GM18868 (cell line): ENCODE data around the gene ZNF444.

ENCODE experiments used
- ATAC-seq: cut with Tn5 transposase; IDR thresholded peaks from one replicate; pipeline ENCODE4 v1.9.1; 2021; ENCODE audit warnings: mild to moderate bottlenecking, moderate library complexity; ENCODE audit not compliant: unreplicated experiment

Gene ZNF444

DNA sequence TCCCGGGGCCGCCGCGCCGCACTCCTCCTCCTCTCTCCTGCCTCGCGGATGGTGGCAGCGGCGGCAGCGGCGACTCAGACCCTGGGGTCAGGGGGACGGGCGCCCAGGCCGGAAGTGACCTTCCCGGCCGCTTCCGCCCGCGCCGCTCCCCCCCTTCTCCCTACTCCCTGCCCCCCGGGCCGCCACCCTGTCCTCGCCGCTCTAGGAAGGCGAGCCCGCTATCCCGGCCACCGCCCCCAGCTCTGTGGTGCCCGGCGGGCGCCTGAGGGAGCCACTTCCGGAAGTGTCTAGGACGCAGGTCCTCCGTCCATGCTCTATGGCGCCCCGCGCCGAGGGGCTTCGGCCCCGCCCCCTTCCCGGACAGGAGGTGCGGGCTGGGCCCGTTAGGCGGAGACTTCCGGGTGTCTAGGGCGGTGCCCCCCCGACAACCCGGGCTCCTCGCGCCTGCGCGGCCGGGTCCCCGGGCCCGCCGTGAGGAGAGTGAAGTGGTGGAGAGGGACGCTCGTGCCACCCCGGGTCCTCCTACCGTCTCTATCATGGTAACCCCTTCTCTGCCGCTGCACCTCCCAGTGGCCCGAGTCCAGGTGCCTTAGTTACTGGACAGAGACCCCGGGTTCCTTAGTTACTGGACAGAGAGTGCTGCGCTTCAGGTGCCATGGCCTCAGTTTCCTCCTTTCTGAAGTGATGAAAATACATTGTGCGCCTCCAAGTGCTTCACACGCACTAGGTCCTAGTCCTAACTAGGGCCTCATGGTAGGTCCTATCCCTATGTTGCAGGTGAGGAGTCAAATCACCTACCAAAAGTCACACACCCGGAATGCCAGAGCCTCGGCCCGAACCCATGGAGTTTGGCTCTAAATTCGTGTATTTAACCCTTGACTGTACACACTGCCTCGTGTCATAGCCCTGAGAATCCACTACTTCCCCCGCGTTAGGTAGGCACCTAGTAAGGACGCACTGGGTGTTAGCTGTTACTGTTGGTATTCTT lies 19.6 kb upstream of the ZNF444 start, which contains the start of gene ZNF787:
Gene ZNF787, minus strand, starts transcription at position 116 of the 988 bp plus-strand sequence. CDS start 18,078 bp downstream, outside the sequence.
- ATAC-seq, result peak; percentile 84

DNA sequence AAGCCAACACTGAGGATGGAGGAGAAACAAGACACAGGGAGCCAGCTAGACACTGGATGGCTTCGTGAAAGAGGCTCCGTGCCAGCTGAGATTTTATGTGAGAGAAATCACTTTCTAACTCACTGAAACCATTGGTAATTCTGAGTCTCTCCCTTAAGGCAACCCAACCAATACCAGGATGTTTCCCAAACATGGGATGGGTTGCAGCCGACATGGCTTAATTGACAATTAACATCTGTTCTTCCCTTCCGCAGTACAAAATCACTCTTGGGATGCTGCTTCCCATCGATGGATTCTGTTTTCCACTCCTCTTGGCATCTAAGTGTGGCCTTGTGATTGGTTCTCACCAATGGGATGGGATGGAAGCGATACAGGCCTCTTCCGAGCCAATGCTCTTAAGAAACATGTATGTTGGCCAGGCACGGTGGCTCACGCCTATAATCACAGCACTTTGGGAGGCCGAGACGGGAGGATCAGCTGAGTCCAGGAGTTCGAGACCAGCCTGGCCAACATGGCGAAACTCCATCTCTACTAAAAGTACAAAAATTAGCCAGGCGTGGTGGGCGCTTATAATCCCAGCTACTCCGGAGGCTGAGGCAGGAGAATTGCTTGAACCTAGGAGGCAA lies 17.7 kb upstream of the ZNF444 start:
- ATAC-seq, result no peak

DNA sequence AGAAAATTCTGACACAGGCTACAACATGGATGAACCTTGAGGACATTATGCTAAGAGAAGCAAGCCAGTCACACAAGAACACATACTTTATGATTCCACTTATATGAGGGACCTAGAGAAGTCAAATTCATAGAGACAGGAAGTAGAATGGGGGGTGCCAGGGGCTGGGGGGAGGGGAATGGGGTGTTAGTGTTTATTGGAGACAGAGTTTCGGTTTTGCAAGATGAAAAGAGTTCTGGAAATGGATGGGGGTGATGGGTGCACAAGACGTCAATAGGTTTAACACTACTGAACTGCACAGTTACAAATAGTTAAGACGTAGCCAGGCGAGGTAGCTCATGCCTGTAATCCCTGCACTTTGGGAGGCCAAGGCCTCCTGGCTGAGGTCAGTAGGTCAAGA lies 16.5 kb upstream of the ZNF444 start:
- no peak for ATAC-seq

DNA sequence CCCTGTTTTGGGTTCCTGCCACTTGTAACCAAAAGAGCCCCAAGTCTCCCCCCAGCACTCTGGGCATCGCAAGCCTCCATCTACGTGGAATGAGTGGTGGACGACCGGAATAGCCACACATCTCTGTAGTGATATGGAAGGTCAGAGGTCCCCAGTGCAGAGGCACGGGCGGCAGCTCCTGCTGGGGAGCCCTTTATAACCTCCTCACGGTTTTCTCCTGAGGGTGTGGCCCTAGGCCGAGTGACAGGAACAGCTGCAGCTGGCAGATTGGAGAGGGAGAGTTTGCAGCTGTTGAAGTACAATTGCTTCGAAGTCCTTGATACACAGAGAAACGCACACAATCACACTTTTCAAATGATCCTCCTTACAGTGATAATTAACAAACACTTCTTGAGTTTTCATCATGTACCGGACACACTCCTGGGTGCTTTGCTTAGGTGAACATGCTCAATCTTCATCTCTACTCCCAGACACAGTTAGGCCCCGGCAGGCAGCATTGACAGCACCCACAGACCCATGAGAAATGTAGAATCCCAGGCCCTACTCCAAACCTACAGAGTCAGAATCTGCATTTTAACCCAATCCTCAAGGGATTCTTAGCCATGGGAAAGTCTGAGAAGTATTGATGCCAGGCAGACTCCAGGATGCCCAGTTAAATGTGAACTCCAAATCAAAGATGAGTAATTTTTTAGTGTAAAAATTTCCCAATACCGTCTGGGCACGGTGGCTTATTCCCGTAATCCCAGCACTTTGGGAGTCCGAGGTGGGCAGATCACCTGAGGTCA lies 15.1 kb upstream of the ZNF444 start:
- no peak for ATAC-seq

DNA sequence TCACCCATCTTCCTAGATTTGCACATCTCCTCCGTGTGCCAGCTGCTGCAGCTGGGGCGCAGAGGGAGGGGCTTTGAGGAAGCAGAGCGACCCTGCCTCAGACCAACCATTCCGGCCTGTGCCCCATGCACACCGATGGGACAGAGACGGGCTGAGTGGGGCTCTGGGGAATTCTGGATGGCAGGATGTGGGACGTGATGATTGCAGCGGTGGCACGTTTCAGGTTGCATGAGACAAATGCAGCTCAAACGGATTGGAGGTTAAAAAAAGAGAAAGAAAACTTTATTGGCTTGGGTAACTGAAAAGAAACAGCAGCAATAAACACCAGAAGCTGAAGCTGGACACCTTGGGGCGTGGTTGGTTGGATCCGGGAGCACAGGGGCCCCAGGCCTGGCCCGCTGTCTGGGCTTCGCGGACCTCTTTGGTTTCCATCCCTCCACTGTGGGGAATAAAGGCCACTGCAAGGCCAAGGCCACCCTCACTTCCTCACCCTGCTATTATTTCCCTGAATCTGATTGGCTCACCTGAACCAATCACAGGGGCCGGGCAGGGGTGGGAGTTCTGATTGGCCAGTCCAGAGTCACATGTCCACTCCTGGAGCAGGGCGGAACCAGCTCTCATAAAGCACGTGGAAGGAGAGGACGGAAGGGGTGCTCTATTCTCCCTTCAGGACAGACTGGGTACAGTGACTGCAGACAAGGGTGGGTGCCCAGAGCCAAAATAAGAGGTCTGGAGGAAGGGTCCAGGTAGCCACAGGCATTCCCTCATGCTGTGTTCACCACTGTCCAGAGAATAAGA lies 13.9 kb upstream of the ZNF444 start:
- ATAC-seq, result no peak

DNA sequence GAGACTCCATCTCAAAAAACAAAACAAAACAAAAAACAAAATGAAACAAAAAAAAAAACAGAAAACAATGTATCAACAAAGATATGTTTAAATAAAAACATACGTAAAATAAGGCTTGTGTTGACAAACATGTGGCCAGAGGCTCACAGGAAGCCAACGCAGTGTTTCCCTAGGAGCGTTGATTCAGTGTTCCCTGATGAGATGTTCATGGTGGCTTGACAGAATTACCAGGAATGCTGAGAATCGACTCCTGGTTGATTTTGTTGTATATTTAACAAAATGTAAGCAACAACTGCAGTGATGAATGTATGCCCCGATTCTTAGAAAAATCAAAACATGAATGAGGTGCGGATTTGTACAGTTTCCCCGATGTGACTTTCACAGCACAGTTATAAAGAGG lies 11.1 kb upstream of the ZNF444 start:
- ATAC-seq, result no peak

DNA sequence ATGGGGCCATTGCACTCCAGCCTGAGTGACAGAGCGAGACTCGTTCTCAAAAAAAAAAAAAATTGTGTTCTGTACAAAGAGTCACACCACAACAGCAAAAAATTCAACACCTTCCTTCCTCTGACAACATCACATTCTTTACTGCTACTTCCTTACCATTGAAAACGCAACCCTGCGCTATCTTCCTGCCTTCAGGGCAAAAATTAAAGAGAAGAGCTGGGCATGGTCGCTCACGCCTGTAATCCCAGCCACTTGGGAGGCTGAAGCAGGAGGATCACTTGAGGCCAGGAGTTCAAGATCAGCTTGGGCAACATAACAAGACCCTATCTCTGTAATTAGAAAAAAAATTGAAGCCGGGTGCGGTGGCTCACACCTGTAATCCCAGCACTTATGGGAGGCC lies 9.4 kb upstream of the ZNF444 start:
- ATAC-seq, result no peak

DNA sequence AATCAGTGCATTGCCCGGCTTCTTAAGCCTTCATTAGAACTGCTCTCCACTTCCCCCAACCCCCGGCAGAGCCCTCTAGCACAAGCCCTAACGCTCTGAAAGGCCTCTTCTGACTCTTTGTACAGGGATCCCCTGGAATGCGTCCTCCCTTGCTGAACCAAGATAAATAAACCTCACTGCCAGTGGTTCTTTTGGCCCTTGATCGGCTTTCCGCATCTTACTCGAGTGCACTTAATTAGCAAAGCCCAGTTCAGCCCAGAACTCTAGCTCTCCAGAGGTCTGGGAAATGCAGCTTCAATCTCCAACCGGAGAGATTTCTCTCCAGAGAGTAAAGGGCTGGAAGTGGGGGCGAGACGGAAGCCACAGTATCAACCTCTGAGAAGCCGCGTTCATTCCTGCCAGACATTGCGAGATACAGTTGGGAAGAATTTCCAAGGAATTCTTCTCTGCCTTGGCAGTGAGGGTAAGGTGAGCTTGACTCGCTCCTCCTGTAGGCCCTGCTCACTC lies 8.7 kb upstream of the ZNF444 start:
- ATAC-seq, result no peak

DNA sequence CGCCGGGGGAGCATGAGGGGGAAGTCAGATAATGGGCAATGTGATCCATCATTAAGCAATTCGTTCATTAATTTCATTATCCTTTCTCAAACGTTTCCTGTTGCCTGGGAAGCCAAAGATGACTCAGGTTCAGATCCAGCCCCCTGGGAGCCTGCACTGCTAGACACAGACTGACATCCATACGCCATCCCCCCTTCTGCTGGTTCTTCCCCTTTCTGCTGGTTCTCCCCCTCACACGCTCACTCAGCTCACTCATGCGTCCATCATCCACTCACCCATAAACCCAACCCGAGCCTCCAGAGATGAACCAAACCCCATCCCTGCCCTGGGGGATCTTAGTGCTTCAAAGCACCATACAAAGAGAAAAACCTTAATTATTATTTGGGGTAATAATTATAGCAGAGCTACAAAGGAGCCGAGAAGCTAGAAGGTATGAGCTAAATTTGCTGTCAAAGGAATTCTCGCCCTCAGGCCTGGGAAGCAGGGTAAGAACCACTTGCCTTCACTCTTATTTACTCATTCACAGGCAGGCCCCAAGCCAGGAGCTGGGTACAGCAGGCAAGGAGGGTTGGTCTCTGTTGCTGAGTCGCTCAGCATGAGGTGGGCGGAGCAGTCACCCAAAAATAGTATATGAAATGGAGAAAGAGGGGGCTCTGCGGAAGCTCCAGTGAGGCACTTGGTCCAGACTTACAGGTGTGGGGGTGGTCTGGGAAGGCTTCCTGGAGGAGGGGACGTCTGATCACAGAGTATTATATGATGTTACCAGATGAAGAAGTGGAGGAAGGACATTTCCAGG lies 7.0 kb upstream of the ZNF444 start:
- ATAC-seq, result no peak

DNA sequence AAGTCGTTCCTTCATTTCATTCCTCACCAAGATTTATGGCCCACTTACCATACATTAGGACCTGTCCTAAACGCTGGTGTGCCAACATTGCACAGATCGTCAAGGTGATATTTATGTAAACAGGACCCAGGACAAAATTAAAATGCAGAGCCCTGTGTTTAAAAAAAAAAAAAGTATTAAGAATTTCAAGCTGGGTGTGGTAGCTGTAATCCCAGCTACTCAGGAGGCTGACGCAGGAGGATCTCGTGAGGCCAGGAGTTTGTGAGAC lies 6.5 kb upstream of the ZNF444 start:
- ATAC-seq, result no peak

DNA sequence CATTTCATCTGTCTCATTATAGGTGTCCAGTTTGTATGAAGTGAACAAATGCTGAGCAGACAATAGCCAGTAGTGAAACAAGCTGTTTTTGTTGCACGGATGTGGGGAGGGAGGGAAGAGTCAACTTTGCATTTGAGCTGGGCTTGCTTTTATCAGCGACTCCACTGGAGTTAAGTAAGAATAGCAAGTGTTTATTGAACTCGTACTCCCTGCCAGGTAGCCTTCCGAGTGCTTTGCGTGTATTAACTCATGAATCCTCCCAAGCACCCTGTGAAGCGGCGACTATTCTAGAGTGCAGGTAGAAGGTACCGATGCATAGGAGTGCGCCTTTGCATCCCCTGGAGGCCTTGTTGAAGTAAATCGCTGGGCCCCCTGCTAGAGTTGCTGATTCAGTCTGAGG lies 4.7 kb upstream of the ZNF444 start:
- ATAC-seq, result no peak

DNA sequence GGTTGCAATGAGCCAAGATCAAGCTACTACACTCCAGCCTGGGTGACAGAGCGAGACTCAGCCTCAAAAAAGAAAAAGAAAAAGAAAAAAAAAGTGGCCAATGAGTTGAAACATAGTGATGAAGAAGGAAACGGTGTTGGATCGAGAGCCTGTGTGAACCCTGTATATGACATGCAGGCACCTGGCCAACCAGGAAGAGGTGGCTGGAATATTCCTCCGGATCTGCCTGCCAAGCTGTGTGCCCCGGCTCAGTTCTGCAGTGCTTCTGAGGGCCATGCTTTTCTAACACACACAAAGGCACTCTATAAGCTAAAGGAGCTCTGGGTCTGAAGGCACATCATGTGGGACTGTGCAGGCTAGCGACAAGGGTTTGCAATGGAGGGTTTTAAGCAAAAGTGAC lies 3.7 kb upstream of the ZNF444 start:
- ATAC-seq, result no peak

DNA sequence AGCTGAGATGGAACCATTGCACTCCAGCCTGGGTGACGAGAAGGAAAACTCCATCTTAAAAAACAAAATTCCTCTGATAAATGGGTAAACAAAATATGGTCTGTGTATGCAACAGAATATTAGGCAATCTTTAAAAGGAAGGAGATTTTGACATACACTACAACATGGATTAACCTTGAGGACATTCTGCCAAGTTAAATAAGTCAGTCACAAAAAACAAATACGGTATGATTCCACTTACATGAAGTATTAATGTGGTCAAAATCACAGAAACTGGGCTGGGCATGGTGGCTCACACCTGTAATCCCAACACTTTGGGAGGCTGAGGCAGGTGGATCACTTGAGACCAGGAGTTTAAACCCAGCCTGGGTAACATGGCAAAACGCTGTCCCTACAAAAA lies 3.0 kb upstream of the ZNF444 start:
- no peak for ATAC-seq

DNA sequence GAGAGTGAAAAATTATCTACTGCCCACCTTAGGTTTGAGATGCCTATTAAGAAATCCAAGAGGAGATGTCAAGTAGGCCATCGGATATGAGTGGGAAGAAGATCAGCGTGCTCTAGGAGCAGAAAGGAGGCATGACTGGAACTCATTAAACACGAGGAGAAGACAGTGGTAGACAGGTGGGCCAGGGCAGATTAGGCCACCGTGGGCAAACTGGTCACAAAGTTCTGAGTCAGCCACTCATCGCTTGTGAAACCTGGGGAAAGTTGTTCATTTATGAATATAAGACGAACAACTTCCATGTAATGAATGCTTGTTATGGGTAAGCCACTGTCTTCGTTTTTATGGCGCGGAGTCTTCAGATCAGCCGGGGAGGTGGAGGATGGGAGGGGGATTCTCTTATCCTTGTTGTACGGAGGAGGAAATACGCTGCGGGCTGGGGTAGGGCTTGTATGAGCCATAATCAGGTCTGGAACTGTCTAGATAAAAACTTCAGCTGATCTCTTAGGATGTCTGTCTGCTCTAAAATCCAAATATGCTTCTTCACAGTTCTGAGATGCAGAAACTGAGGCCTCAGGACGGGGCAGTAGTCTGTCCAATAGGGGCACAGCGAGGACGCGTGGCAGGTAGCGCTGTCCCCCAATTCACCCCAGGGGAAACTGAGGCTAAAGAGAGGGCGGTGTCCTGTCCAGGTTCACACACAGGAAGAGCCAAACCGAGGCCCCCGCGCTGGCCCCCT lies 1.1 kb upstream of the ZNF444 start:
- no peak for ATAC-seq

DNA sequence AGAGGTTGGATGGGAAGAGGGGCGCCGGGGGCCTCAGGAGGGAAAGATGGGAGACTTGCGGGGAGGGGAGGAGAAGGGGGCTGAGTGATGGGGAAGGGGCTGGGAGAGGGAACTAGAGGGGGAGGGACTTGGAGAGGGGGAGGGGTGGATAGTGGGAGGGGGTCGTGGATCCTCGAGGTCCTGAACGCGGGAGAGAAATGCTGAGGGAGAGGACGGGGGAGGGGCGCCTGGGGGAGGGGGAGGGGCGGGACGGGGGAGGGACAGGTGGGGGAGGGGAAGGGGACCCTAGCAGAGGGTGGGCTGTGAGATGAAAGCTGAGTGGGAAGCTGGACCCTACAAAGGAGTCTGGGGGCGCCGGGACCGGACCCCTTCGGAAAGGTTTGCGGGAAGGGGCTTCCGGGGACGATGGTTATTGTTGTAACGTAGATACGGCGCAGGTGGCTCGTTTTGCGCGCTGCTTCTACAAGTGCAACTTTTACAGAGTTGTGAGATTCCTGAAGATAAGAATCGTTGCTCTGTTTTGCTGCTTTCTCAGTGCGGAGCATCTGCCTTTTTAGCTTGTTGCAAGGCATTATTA lies 418 bp downstream of the ZNF444 start:
- ATAC-seq, result no peak

DNA sequence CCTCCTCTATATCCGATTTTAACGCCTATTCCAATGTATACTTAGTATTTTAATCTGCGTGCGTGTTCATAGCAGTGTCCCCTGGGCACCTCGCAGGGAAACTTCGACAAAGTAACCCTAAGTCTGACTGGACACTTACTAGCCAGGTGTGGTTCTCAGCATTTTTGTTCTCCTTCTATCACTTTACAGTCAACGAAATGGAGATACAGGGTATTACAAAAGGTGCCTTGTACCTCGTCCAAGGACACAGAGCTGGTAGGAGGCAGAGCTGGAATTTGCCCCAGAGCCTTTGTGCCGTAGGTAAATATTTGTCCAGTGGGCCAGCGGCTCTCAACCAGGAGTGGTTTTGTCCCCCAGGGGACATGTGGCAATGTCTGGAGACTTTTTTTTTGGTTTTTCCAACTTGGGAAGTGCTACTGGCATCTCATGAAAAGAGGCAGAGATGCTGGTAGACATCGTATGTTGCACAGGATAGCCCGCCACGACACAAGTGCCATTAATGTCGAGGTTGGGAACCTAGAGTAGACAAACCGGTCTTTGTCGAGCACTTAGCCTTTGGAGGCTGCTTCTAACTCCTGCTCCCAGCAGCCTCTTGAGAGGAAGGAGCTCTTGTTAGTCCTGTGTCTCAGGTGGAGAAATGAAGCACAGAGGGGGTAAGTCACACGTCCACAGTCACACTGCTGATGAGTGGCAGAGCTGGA lies 1.1 kb downstream of the ZNF444 start:
- no peak for ATAC-seq

DNA sequence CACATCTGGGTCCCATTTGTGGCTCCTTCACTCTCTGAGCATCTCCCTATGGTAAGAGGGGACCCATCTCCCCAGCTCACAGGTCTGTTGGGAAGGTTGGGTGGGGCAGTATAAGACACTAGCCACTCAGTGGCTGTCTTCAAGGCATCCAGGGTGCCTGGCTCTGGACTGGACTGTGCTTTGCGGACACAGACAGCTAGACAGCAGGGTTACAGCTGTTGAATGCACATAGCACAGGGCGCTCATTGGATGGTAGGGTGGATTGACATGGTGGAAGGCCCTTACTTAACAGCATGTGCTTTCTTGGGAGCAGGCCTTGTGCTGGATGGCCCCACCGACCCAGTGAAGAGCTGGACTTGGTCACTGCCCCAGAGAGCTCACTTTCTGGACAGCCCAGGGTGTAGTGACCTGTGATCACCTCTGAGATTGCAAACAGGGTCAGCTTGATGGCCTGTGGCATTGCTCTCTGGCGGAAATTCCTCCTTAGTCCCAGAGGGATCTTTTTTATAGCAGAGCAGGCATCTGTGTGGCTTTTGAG lies 1.9 kb downstream of the ZNF444 start:
- ATAC-seq, result no peak

DNA sequence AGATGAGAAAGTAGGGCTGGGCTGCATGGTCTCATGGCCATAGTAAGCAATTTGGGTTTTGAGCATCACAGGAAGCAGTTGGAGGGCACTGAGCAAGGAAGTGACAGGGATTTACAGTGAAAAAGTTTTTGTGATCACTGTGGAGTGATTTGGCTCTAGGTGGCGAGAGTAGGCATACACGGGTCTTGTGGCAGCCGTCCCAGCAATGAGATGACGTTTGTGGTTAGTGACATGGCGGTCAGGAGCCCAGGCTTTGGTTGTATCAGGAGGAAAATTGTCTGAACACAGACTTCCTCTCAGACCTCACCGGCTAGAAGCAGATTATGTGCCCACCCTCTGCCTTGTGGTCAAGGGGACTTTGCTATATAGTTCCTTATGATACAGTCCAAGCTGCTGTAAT lies 3.3 kb downstream of the ZNF444 start:
- no peak for ATAC-seq
